ENCODE measurements around the gene UBN2. TPM values are rescaled to one million over a fixed set of nuclear protein-coding genes. Genes with fewer than 3 reads are reported as not detected.
"Not testable (repeated sequence)": the region's sequence is repeated elsewhere in the genome, so short reads cannot be mapped to it uniquely, and the experiment has no call there.

Gene UBN2
- 3.9 and 5.3 TPM in 2 replicates for total RNA-seq (2014; rRNA removed)
- polyA plus RNA-seq (2012): 0.89 TPM

- DNase-seq (ENCODE audit: low read depth): peak; percentile 98
Measured at GRCh38 chr7:139230774-139231512, at the start of gene UBN2. Gene UBN2, plus strand, starts transcription at chr7:139231237. Its CDS starts 248 bp downstream, at chr7:139231485.

GRCh38 chr7:139181404-139181803, 49.6 kb upstream of the UBN2 start:
- DNase-seq (ENCODE audit: low read depth): peak; percentile 5

GRCh38 chr7:139182363-139182762, 48.7 kb upstream of the UBN2 start:
- DNase-seq (ENCODE audit: low read depth): no peak

- no peak for DNase-seq (ENCODE audit: low read depth)
Measured at GRCh38 chr7:139183251-139183650, 47.8 kb upstream of the UBN2 start.

GRCh38 chr7:139183878-139184338, 47.1 kb upstream of the UBN2 start:
- DNase-seq (ENCODE audit: low read depth): no peak

- peak; percentile 4 for DNase-seq (ENCODE audit: low read depth)
Measured at GRCh38 chr7:139186146-139186545, 44.9 kb upstream of the UBN2 start.

GRCh38 chr7:139189357-139189756, 41.7 kb upstream of the UBN2 start:
- DNase-seq (ENCODE audit: low read depth): no peak

- no peak for DNase-seq (ENCODE audit: low read depth)
Measured at GRCh38 chr7:139192014-139192706, 38.9 kb upstream of the UBN2 start.

GRCh38 chr7:139200382-139200781, 30.7 kb upstream of the UBN2 start:
- DNase-seq (ENCODE audit: low read depth): no peak

- no peak for DNase-seq (ENCODE audit: low read depth)
Measured at GRCh38 chr7:139203992-139204391, 27.0 kb upstream of the UBN2 start.

- no peak for DNase-seq (ENCODE audit: low read depth)
Measured at GRCh38 chr7:139205843-139206242, 25.2 kb upstream of the UBN2 start.

GRCh38 chr7:139212133-139212532, 18.9 kb upstream of the UBN2 start:
- no peak for DNase-seq (ENCODE audit: low read depth)

GRCh38 chr7:139213489-139213888, 17.5 kb upstream of the UBN2 start:
- not testable (repeated sequence) for DNase-seq (ENCODE audit: low read depth)

- no peak for DNase-seq (ENCODE audit: low read depth)
Measured at GRCh38 chr7:139218173-139218572, 12.9 kb upstream of the UBN2 start.

GRCh38 chr7:139224219-139224618, 6.8 kb upstream of the UBN2 start:
- no peak for DNase-seq (ENCODE audit: low read depth)

GRCh38 chr7:139224836-139225235, 6.2 kb upstream of the UBN2 start:
- DNase-seq (ENCODE audit: low read depth): not testable (repeated sequence)

GRCh38 chr7:139225286-139226157, 5.5 kb upstream of the UBN2 start:
- DNase-seq (ENCODE audit: low read depth): not testable (repeated sequence)

- not testable (repeated sequence) for DNase-seq (ENCODE audit: low read depth)
Measured at GRCh38 chr7:139226158-139226515, 4.9 kb upstream of the UBN2 start.

GRCh38 chr7:139226988-139227488, 4.0 kb upstream of the UBN2 start:
- DNase-seq (ENCODE audit: low read depth): not testable (repeated sequence)

- DNase-seq (ENCODE audit: low read depth): no peak
Measured at GRCh38 chr7:139230023-139230422, 1.0 kb upstream of the UBN2 start.

- DNase-seq (ENCODE audit: low read depth): no peak
Measured at GRCh38 chr7:139230484-139230773, 608 bp upstream of the UBN2 start.
